GM19025 (cell line): ENCODE data around the gene CLIP2.

Experiments used
- ATAC-seq: cut with Tn5 transposase; IDR thresholded peaks from one replicate; pipeline ENCODE4 v1.9.1; 2021; ENCODE audit warnings: mild to moderate bottlenecking, low read depth, moderate library complexity; ENCODE audit not compliant: unreplicated experiment

Gene CLIP2

GRCh38 chr7:74269757-74270277 lies 19.4 kb upstream of the CLIP2 start:
- ATAC-seq: no peak

GRCh38 chr7:74271742-74272141 lies 17.5 kb upstream of the CLIP2 start:
- ATAC-seq: no peak

DNA sequence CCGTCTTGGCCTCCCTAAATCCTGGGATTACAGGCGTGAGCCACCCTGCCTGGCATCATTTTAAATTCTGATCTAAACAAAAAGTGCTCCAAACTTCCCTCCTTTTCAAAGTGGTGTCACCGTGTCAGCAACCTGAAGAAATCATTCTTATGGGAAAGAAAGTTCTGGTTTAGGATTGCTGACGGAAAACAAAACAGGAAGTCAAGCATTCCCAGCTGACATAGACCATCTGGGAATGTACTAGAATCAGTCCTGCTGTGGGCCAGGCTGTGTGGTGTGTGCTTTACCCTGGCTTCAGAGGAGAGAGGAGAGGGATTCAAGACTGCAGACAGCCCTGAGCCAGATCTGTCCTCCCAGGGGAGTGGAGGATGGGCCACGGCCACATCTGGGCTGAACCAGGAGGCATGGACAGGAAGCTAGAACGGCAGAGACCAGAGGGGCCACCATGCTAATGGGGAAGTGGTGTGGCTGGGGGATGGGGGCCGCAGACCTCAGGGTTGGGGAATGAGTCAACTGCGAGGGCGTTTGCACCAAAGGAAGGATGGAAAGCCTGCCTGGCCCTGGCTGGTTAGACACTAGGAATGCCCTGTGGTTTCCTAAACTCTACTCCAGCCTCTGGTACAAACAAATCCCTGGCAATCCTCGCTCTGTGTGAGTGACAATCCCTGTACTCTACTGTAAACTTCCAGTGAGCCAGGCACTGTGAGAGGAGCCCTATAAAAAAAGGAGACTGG lies 16.7 kb upstream of the CLIP2 start:
- ATAC-seq: peak; percentile 75

DNA sequence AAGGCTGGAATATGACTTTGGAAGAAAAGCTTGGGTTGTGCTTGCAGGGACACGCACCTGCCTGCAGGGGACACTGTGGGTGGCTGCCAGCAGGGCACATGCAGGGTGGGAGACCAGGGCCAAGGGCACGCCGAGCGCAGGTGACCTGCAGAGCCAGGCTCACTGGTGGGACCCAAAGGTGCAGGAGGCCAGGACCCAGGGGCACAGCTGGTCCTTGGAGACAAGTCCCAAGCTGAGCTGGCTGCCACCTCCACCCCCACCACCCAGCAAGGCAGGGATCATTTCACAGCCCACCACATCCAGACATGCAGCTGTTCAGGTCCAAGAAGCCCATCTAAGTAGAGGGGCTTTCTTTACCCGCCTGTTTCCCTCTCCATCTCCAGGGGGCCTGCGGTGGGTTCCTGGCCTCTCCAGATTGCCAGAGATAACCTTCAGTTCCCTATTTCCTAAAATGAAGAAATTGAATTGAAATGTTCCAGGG lies 13.8 kb upstream of the CLIP2 start:
- no peak for ATAC-seq

DNA sequence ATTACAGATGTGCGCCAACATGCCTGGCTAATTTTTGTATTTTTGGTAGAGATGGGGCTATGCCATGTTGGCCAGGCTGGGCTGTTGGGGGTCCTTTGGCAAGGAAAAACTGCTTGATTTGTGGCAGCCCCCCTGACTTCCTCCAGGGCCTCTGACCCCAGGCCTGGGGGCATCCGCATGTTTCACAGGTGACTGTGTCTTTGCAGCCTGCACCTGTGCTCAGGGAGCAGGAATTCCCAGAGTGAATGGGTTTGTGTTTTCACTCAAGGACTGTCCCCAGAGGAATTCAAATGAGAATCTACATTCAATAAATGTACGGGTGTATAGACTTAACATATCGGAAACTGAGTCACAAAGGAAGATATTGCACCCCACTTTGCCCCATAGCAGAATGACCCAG lies 11.6 kb upstream of the CLIP2 start:
- no peak for ATAC-seq

GRCh38 chr7:74280985-74281384 lies 8.2 kb upstream of the CLIP2 start:
- ATAC-seq: no peak

DNA sequence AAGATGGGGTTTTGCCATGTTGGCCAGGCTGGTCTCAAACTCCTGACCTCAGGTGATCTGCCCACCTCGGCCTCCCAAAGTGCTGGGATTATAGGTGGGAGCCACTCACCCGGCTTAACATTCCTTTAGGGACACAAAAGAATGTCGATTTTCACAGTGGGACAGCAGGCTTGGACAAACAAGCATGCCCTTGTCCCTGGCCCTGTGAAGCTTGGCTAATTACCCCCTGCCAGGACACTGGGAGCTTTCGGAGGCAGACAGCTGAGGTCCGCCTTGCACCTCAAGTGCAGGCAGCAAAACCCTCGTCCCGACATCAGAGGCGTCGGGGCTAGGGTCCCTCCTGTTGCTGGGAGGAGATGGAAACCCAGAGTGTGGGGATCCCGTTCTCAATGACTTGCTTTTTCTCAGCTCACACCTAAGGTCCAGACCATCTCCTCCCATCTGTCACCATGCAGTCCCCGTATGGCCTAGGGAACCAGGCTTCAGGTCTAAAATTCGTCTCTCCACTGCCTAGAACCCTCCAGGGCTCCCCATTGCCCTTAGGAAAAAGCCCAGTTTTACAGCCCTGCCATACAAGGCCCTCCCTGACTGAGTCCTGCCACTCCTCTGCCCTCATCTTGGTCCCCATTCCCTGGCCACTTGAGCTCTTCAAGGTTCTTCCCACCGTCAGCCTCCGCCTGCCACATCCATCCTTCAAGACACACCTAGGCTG lies 6.3 kb upstream of the CLIP2 start:
- no peak for ATAC-seq

DNA sequence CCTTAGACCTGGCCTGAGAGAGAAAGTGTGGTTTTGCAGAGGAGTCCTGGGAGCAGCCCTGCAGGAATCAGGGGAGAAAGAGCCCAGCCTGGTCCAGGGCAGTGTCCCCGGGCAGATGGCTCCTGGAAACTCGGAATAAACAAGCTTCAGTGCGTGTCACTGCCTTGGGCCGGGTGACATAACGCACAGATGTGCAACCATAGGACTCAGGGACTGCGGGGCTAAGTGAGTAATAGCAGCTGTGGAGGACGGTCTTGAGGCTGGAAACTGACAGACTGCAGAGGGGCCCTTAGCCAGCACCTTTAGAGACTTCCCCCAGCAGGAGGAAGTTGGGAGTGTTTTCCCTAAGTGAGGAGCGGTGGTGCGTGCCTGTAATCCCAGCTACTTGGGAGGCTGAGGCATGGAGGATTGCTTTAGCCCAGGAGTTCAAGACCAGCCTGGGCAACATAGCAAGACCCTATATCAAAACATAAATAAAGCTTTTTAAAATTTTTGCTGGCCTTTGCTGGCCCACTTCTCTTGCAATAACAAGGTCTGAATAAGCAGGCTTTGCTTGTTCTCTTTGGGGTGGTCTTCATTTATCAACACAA lies 5.3 kb upstream of the CLIP2 start:
- ATAC-seq: no peak

GRCh38 chr7:74284781-74285259 lies 4.4 kb upstream of the CLIP2 start:
- ATAC-seq: peak; percentile 51

GRCh38 chr7:74286131-74286530 lies 3.1 kb upstream of the CLIP2 start:
- no peak for ATAC-seq

GRCh38 chr7:74287303-74288033 lies 1.7 kb upstream of the CLIP2 start:
- no peak for ATAC-seq

DNA sequence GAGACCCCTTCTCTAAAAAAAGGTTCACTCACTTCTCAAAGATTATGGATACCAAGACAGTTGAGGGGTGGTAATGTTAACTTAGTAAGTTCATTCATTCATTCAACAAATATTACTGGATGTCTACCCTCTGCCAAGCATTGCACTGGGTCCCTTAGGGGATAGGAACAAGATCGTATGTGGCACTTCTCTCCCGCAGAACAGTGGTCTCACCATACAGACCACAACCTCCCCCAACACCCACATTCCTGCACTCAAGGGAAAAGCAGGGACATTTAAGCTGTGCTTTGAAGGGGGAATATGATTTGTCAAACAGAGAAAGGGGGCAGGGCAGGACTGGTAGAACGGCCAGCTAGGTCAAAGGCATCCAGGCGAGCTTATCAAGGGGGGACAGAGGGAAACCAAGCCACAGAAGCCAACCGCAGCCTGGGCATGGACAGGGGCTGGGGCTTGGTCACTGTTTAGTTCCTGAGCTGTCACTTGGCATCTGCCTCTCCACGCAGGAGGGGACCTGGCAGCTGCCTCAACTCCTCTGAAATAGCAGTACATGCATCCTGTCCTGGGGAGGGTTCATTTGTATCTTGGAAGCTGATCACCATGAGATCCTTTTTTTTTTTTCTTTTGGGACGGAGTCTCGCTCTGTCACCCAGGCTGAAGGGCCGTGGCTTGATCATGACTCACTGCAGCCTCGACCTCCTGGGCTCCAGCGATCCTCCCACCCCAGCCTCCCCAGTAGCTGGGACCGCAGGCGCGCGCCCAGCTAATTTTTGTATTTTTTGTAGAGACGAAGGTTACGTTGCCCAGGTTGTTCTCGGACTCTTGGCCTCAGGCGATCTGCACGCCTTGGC lies 949 bp upstream of the CLIP2 start:
- no peak for ATAC-seq

GRCh38 chr7:74289659-74290552 lies 699 bp downstream of the CLIP2 start:
- ATAC-seq: no peak

DNA sequence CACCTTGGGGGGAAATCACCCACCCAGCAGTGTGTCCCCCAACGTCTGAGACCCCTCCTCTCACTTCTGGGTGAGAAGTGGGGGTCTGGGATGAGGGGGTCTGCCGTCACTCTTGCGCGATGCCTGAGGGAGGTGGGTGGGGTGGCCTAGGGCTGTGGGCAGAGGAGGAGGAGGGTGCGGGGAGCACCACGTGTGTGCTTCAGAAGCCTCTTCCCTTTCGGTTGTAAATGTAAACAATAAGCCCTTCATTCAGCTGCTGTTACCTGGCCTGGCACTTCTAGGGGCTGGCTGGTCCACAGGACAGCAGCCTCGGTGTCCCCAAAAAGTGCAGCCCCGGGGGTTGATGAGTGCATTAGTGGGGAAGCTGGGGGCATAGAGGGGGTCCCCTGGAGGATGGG lies 1.3 kb downstream of the CLIP2 start:
- no peak for ATAC-seq

GRCh38 chr7:74290981-74291441 lies 1.8 kb downstream of the CLIP2 start:
- no peak for ATAC-seq

- ATAC-seq: no peak
Measured at GRCh38 chr7:74291535-74291934, 2.3 kb downstream of the CLIP2 start.

DNA sequence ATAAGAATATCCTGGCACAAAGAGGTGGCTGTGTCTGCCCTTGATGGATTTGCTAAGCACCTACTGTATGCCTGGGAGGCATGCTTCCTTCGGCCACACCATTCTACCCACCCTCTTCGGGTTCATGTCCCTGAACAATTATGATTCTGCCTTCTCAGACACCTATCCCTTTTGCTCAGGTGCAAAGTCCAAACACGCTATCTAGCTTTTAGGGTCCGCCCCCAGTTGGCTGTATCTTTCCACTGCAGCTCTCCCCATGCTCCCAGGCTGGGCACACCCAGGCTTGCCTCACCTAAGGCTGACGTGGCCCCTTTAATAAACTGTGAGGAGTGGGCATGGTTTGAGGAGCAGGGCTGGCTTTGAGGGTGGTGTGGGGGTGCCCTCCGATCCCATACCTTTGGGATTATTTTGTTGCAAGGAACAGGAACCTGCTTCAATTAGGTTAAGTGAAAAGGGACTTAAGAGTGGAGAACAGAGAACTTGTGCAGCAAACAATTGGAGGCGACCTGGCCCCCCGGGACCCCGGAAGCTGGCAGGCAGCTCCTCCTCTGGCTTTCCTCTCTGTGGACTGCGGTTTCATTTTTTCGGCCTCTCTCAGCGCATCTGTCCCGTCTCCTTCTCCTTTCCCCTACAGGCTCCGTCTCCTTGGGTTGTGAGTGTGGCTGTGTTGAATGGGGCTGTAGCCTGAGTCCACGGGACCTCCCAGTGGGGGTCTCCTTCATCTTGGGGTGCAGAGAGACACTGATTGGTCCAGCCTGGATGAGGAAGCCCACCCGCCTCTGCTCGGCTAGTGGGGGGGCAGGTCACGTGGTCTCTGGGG lies 3.8 kb downstream of the CLIP2 start:
- ATAC-seq: no peak

GRCh38 chr7:74293577-74293908 lies 4.3 kb downstream of the CLIP2 start:
- no peak for ATAC-seq
